Neutrophil (primary cell): Measurements from ENCODE around the gene LRRC43.
"Not testable (repeated sequence)": the region's sequence is repeated elsewhere in the genome, so short reads cannot be mapped to it uniquely, and the experiment has no call there.

Experiments
- H3K27ac ChIP-seq: fragments of 200-600 bp; sonication (generic); 2 replicates; pipeline ENCODE4 v1.5.1; 2016; ENCODE audit warnings: mild to moderate bottlenecking, moderate library complexity
- H3K27me3 ChIP-seq: fragments of 200-600 bp; sonication (generic); 2 replicates; pipeline ENCODE4 v1.6.0; 2016; ENCODE audit warnings: mild to moderate bottlenecking
- H3K36me3 ChIP-seq: fragments of 200-600 bp; sonication (generic); 2 replicates; pipeline ENCODE4 v1.5.1; 2017
- H3K4me1 ChIP-seq, 2 experiments: fragments of 200-600 bp in 1 of 2; sonication (generic) in 1 of 2; 1 replicate in 1 of 2; 2 replicates in 1 of 2; pipeline versions ENCODE4 v1.5.1 to v1.6.1; 2013 to 2016; ENCODE audit warnings: low read depth in 1 of 2, low read length in 1 of 2, mild to moderate bottlenecking in 1 of 2, moderate library complexity in 1 of 2; ENCODE audit not compliant: control insufficient read depth in 1 of 2, insufficient read depth in 1 of 2
- H3K4me3 ChIP-seq, 2 experiments: fragments of 200-600 bp in 1 of 2; sonication (generic) in 1 of 2; 1 replicate in 1 of 2; 2 replicates in 1 of 2; pipeline ENCODE4 v1.5.1; 2013 to 2016; ENCODE audit warnings: low read depth in 1 of 2, low read length in 1 of 2, mild to moderate bottlenecking in 1 of 2, moderate library complexity in 1 of 2
- H3K9me3 ChIP-seq: fragments of 200-600 bp; sonication (generic); 2 replicates; pipeline ENCODE4 v1.5.1; 2016
- TF ChIP-seq, protein P1 (sequence below): fragments of 200-600 bp; sonication (generic); IDR thresholded peaks from 2 replicates; pipeline ENCODE4 v1.5.1; 2016; ENCODE audit warnings: antibody characterized with exemption

Gene LRRC43

DNA sequence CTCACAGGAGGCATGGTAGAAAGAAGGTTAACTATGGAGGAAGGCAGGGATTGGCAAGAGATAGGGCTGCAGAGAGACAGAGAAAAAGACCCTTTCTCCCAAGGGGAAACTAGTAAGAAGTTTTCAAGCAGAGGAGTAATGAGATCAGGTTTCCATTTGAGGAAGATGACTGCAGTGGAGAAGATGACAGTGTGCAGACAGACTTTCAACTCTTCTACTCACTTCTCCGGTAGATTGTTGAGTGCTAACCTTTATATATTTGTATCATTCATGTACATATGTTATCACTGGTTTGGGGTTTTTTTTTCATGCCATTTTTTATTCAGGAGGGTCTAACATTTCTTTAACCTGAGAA is 14.7 kb downstream of the LRRC43 start:
- Histone ChIP-seq H3K27ac (no peak overlapping the region), H3K9me3 (no peaks in the 10 kb centered on the region), H3K4me3 (no peak overlapping the region), H3K4me1 (no peaks in the 10 kb centered on the region), H3K36me3 (no peaks in the 10 kb centered on the region), H3K27me3 (peaks cover 56% of the 10 kb centered on the region)
- TF ChIP-seq, protein P1, sequence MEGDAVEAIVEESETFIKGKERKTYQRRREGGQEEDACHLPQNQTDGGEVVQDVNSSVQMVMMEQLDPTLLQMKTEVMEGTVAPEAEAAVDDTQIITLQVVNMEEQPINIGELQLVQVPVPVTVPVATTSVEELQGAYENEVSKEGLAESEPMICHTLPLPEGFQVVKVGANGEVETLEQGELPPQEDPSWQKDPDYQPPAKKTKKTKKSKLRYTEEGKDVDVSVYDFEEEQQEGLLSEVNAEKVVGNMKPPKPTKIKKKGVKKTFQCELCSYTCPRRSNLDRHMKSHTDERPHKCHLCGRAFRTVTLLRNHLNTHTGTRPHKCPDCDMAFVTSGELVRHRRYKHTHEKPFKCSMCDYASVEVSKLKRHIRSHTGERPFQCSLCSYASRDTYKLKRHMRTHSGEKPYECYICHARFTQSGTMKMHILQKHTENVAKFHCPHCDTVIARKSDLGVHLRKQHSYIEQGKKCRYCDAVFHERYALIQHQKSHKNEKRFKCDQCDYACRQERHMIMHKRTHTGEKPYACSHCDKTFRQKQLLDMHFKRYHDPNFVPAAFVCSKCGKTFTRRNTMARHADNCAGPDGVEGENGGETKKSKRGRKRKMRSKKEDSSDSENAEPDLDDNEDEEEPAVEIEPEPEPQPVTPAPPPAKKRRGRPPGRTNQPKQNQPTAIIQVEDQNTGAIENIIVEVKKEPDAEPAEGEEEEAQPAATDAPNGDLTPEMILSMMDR = no peak

DNA sequence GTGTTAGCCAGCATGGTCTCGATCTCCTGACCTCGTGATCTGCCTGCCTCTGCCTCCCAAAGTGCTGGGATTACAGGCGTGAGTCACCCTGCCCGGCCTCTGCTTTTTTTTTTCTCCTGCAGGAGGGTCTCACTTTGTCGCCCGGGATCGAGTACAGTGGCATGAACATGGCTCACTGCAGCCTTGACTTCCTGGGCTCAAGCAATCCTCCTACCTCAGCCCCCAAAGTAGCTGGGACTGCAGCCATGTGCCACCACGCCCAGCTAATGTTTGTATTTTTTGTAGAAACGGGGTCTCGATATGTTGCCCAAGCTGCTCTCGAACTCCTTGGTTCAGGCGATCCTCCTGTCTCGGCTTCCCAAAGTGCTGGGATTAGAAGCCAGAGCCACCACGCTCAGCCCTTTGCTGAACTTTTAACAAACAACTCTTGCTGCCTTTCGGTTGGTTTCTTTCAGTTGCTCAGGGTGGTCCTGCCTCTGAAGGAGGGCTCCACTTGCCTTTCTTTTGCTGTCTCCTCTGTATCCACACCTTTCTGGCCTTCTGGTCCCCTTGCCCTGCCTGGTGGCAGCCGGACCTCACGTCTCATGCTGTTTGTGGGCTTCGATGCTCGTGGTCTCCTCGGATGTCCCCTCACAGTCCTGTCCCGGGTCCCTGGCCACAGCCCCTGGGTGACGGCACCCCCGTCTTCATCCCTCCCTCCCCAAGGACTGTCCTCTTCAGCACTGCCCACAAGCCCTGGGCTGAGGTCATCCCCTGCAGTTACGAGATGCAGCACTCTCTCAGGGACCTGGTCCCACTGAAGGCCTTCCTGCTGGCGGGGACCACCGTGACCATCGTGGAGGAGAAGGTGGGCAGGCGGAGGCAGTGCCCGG is 16.8 kb downstream of the LRRC43 start:
- Histone ChIP-seq H3K36me3 (no peaks in the 10 kb centered on the region), H3K27ac (no peak overlapping the region), H3K4me3 (no peak overlapping the region), H3K4me1 (peaks cover 6 to 17% of the 10 kb centered on the region in 2 experiments), H3K9me3 (no peaks in the 10 kb centered on the region), H3K27me3 (peaks cover 78% of the 10 kb centered on the region)
- TF ChIP-seq, protein P1 = no peak

DNA sequence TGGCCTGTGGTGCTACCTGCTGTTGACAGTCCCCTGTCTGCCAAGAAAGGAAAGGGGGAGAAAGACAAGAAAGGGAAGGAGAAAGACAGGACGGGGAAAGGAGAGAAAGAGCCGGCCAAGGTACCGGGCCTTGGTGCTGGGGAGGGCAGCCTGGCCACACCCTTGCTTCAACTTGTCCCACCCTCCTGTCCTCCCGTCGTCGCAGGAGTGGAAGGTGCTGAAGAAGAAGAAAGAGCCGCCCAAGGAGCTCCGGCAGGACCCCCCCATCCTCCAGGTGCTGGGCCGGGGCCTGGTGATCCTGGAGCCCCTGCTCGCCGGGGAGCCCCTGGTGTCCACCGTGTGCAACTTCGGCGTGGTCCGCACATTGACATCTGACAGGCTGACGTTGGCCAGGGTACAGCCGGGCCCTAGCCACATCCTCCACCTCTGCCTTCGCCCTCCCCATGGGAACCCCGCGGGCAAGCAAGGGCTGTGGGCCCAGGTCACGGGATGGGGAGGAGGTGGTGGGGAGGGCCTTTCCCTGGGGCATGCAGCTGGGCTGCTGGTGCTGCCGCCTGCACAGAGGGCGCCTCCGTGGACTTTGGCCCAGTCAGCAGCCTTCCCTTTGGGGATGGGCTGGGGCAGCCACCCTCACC is 17.7 kb downstream of the LRRC43 start:
- Histone ChIP-seq H3K27me3 (peaks cover 87% of the 10 kb centered on the region), H3K4me3 (no peak overlapping the region), H3K4me1 (peaks cover 6 to 17% of the 10 kb centered on the region in 2 experiments), H3K27ac (no peak overlapping the region), H3K36me3 (no peaks in the 10 kb centered on the region), H3K9me3 (no peaks in the 10 kb centered on the region)
- TF ChIP-seq, protein P1 = no peak

DNA sequence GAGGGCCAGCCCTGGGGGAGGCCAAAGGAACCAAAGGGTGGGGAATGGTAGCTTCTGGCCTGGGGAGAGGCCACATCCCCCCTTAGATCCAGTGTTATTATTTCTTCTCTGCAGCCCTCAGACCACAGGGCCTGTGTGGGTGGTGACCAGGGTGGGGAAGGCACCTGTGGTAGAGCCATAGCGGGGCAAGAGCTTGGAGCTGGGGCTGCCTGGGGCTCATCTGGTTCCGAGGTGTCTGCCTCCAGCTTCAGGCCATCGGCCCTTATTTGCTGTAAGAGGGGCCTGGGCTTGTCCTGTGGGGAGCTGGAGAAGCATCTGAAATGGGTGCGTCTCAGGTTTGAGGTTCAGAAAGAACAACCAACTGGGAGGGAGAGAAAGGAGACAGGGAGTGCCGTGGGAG is 18.5 kb downstream of the LRRC43 start:
- Histone ChIP-seq H3K36me3 (peaks cover 2% of the 10 kb centered on the region), H3K9me3 (no peaks in the 10 kb centered on the region), H3K27me3 (peaks cover 94% of the 10 kb centered on the region), H3K4me1 (peaks cover 6 to 17% of the 10 kb centered on the region in 2 experiments), H3K4me3 (no peak overlapping the region), H3K27ac (no peak overlapping the region)
- TF ChIP-seq, protein P1 = no peak

DNA sequence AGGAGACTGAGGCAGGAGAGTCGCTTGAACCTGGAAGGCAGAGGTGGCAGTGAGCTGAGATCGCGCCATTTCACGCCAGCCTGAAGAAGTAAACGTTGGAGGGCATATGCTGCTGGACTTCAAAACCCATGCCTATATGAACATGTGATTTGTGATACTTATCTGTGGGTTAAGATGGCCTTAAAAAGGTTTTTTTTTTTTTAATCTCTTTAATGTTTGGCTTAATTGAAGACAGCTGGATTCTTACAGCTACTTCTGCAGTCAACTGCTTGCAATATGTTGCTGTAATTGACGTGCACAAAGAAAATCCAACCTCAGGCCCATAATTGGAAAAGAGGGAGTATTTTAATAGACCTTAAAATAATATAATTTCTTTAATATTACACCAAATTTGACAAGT is 19.1 kb downstream of the LRRC43 start:
- Histone ChIP-seq H3K27me3 (peaks cover 94% of the 10 kb centered on the region), H3K27ac (no peak overlapping the region), H3K4me1 (peaks cover 6 to 17% of the 10 kb centered on the region in 2 experiments), H3K4me3 (no peak overlapping the region), H3K9me3 (no peaks in the 10 kb centered on the region), H3K36me3 (peaks cover 8% of the 10 kb centered on the region)
- TF ChIP-seq, protein P1 = no peak

DNA sequence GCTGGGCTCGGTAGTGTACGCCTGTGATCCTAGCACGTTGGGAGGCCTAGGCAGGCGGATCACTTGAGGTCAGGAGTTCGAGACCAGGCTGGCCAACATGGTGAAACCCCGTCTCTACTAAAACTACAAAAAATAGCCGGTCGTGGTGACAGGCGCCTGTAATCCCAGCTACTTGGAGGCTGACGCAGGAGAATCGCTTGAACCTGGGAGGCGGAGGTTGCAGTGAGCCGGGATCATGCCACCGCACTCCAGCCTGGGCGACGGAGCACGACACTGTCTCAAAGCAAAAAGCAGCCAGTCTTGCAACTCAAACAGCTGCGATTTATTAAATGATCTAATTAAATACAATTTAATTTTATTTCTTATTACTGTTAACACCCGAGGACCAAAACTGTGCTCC is 19.9 kb downstream of the LRRC43 start:
- peaks cover 86% of the 10 kb centered on the region for H3K27me3 ChIP-seq
- peak overlapping the region; percentile 55 to 64 for H3K4me3 ChIP-seq
- peaks cover 16% of the 10 kb centered on the region for H3K36me3 ChIP-seq
- peaks cover 6 to 17% of the 10 kb centered on the region in 2 experiments for H3K4me1 ChIP-seq
- not testable (repeated sequence) for H3K9me3 ChIP-seq, H3K27ac ChIP-seq
